Hepatocyte (in vitro differentiated cells): ENCODE measurements around the gene CFAP99.

Experiments used
- CTCF ChIP-seq: fragments of 200-600 bp; sonication (generic); IDR thresholded peaks from 2 replicates; pipeline ENCODE4 v1.5.1; 2016; ENCODE audit warnings: antibody characterized with exemption, mild to moderate bottlenecking; ENCODE audit not compliant: poor library complexity
- EZH2 ChIP-seq: fragments of 200-600 bp; sonication (generic); IDR thresholded peaks from 2 replicates; pipeline ENCODE4 v1.6.1; 2016; ENCODE audit warnings: antibody characterized with exemption, mild to moderate bottlenecking, borderline replicate concordance

- TF ChIP-seq CTCF (no peak), EZH2 (peak; percentile 82)
These were observed 748 bp upstream of the CFAP99 start, which contains the start of gene ZFYVE28 for GRCh38 chr4:2417765-2418649.
